UCSD-AML1 (cell line): ENCODE measurements around the gene LRRK1.

Experiments
- DNase-seq: peaks from one replicate; lab custom pipeline; 2025; ENCODE audit not compliant: unreplicated experiment; lab: John Stamatoyannopoulos, UW

The LRRK1 gene

GRCh38 chr15:100931143-100931890 lies 12.2 kb downstream of the LRRK1 start:
- no peak for DNase-seq

GRCh38 chr15:100932676-100933348 lies 13.7 kb downstream of the LRRK1 start:
- no peak for DNase-seq

GRCh38 chr15:100934166-100934565 lies 15.0 kb downstream of the LRRK1 start:
- DNase-seq: no peak

DNA sequence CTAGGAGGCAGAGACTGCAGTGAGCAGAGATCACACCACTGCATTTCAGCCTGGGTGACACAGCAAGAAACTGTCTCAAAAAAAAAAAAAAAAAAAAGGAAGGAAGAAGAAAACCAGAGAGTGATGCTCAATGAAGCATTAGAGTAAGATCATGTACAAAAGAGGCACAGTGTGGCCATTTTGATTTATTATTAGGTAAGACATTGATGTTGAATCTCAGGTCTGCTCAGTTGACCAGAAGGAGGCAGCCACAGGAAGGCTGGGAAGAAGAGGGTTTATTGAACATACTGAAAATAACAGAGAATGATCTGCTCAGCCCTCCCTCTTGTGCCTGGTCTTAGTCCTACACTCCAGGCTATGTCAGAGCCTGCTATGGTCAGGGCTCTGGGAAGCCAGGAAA lies 15.6 kb downstream of the LRRK1 start:
- no peak for DNase-seq

- DNase-seq: no peak
These were observed 18.0 kb downstream of the LRRK1 start for GRCh38 chr15:100937171-100937570.

DNA sequence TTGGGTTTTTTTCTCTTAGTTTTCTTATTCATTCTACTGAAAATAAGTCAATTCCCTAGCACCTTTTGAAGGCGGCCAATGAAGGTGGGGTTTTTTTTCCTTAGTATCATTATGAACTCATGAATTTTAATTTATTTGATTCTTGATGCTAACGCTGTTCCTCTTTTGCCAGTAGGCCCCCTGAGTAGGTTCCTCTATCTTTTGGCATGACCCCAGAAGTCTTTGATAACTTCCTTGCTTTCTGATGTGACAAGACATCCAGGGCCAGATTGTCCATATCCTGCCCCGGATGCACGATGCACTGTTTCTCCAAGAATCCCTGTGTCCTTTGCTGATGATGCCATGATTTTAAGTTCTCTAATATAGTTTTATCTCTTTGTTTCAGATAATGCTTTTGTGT lies 20.6 kb downstream of the LRRK1 start:
- no peak for DNase-seq

- DNase-seq: no peak
These were observed 21.7 kb downstream of the LRRK1 start for GRCh38 chr15:100940767-100941379.

- no peak for DNase-seq
These were observed 22.4 kb downstream of the LRRK1 start for GRCh38 chr15:100941536-100941935.

GRCh38 chr15:100942656-100943425 lies 23.7 kb downstream of the LRRK1 start:
- DNase-seq: no peak

GRCh38 chr15:100944244-100944895 lies 25.2 kb downstream of the LRRK1 start:
- no peak for DNase-seq

DNA sequence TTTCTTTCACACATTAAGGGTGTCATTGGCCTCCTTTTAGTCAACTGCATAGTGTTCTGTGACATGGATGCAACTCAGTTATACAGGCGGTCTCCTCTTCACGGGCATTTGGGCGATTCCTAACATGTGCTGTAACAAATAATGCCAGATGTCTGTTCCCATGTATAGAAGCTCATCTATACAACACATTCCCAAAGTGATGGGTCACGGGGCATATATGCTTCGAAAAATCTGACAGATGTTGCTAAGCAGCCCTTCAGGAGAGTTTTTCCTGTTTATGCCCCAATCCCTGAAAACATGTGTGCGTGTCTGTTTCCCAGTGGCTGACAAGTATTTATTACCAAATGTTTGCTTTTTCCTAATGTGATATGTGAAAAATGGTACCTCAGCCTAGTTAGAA lies 25.8 kb downstream of the LRRK1 start:
- no peak for DNase-seq

GRCh38 chr15:100947760-100948429 lies 28.7 kb downstream of the LRRK1 start:
- DNase-seq: no peak

DNA sequence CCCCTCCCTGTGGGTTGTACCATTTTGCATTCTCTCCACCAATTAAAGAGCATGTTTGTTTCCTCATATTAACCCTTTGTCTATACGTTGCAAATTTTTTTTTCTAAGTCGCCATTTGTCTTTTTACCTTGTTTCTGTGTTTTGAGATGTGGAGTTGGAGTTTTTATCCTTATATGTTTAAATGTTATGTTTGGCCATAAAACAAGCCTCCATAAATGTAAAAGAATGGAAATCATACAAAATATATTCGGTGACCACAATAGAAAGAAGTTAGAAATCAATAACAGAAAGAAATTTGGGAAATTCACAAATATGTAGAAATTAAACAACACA lies 29.2 kb downstream of the LRRK1 start:
- no peak for DNase-seq

DNA sequence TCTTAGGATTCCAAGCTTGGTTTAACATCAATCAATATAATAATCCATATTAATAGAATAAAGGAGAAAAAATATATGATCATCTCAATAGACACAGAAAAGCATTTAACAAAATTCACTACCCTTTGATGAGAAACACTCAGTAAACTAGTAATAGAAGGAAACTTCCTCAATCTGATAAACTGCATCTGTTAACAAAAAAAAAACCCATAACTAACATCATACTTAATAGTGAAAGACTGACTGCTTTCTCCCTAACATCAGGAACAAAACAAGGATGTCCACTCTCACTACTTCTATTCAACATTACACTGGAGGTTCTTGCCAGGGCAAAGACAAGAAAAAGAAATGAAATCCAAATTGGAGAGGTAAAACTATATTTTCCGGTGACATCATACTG lies 30.5 kb downstream of the LRRK1 start:
- no peak for DNase-seq

GRCh38 chr15:100951965-100952364 lies 32.8 kb downstream of the LRRK1 start:
- DNase-seq: no peak

- DNase-seq: no peak
These were observed 33.4 kb downstream of the LRRK1 start for GRCh38 chr15:100952566-100952965.

GRCh38 chr15:100958326-100959065 lies 39.3 kb downstream of the LRRK1 start:
- peak; percentile 46 for DNase-seq

DNA sequence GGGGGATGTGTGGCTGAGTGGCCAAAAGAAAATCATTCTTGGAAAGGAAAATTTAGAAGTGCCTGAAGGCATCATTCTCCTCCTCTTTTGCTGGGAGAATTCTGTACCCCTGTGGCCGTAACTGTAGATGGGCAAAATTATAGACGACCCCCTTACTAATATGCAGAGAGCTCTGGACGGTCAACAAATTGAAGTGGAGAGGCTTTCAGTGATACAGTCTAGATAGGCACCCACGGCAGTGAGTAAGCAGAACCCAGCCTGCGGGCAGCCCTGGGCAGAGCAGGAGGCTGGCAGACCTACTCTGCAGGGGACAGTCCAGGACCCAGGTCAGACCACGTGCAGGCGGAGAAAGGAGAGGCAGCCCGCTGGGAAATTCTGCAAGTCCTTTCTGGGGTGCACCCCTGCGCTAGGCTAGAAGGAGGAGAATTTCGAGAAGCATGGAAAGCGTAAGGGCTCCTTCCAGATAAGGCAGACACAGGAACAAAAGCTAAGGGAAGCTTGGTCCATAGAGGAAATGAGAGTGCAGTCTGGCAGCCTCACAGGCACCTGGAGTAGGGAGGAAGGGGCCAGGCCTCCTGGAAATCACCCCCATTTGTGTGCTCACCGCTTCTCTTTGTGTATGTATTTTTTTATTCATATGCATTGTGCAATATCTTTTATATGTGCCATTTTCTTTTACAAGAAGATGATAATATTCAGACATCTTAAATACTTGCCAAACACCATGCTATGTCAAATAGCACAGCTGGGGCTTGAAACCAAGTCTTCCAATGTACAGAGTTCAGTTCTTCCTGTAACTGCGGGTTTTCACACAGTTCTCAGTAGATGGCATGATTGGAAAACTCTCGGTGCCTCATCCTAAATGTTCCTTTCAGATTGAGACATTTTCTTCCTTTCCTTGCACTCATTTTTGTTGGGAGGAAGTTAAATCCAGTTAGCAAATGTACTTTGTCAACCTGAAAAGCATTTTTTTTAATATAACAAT lies 40.2 kb downstream of the LRRK1 start:
- DNase-seq: peak; percentile 69

DNA sequence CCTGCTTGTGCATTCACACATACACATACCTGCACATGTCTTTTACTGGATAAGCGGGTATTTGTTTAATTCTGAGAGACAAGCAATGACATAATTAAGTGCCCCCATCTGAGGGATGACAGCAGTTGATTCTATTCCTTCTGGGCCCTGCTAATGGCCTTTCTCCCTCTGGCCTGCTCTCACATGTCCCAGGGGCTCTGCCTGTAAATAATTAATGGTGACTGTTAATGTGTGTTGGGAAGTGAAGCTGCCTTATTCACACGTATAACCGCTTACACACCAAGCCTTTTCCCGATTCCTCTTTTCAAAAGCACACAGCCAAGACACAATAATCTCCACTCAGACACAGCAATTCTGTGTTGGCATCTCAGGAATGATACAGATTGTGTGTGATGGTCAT lies 47.8 kb downstream of the LRRK1 start:
- DNase-seq: no peak
